ENCODE data around the gene ADRM1. TPM values are rescaled to one million over a fixed set of nuclear protein-coding genes. Genes with fewer than 3 reads are reported as not detected.

Gene ADRM1
- total RNA-seq, 1 experiment from 2014 or later: 173 TPM

GRCh38 chr20:62309198-62309944 is 6.6 kb downstream of the ADRM1 start:
- Histone ChIP-seq H3K9me3 (ENCODE audit: insufficient read depth, low read depth) (no peaks in the 10 kb centered on the region), H3F3A (ENCODE audit: insufficient read depth, low read depth) (peaks cover 83% of the 10 kb centered on the region), H3K27ac (no peak overlapping the region), H3K4me1 (replicated peaks; ENCODE audit: insufficient read depth) (peaks cover 16% of the 10 kb centered on the region), H4K20me1 (ENCODE audit: insufficient read depth) (peaks cover 90% of the 10 kb centered on the region), H2AFZ (no peak overlapping the region), H3K9me2 (ENCODE audit: insufficient read depth) (no peaks in the 10 kb centered on the region), H3K4me3 (no peak overlapping the region), H3K36me3 (ENCODE audit: low read depth) (peaks cover 24% of the 10 kb centered on the region), H3K27me3 (ENCODE audit: insufficient read depth, low read depth) (no peaks in the 10 kb centered on the region), H3K79me2 (ENCODE audit: low read depth) (peaks cover 44% of the 10 kb centered on the region), H3K4me2 (no peak overlapping the region)
- POLR2A ChIA-PET (ENCODE audit: unreplicated experiment): no interaction called here
- no peak for DNase-seq
- TSS peak; percentile 16 for BruUV-seq (replicated peaks)
- intact Hi-C loops (cut with micrococcal nuclease; ENCODE audit: unreplicated experiment): no loop called here
- CTCF ChIA-PET: no interaction called here
- TF ChIP-seq, protein P1, sequence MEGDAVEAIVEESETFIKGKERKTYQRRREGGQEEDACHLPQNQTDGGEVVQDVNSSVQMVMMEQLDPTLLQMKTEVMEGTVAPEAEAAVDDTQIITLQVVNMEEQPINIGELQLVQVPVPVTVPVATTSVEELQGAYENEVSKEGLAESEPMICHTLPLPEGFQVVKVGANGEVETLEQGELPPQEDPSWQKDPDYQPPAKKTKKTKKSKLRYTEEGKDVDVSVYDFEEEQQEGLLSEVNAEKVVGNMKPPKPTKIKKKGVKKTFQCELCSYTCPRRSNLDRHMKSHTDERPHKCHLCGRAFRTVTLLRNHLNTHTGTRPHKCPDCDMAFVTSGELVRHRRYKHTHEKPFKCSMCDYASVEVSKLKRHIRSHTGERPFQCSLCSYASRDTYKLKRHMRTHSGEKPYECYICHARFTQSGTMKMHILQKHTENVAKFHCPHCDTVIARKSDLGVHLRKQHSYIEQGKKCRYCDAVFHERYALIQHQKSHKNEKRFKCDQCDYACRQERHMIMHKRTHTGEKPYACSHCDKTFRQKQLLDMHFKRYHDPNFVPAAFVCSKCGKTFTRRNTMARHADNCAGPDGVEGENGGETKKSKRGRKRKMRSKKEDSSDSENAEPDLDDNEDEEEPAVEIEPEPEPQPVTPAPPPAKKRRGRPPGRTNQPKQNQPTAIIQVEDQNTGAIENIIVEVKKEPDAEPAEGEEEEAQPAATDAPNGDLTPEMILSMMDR (conservative IDR thresholded peaks at IDR 0.05): no peak
- no peak for TF ChIP-seq EZH2 (IDR thresholded peaks at IDR 0.05; ENCODE audit: low read depth)

DNA sequence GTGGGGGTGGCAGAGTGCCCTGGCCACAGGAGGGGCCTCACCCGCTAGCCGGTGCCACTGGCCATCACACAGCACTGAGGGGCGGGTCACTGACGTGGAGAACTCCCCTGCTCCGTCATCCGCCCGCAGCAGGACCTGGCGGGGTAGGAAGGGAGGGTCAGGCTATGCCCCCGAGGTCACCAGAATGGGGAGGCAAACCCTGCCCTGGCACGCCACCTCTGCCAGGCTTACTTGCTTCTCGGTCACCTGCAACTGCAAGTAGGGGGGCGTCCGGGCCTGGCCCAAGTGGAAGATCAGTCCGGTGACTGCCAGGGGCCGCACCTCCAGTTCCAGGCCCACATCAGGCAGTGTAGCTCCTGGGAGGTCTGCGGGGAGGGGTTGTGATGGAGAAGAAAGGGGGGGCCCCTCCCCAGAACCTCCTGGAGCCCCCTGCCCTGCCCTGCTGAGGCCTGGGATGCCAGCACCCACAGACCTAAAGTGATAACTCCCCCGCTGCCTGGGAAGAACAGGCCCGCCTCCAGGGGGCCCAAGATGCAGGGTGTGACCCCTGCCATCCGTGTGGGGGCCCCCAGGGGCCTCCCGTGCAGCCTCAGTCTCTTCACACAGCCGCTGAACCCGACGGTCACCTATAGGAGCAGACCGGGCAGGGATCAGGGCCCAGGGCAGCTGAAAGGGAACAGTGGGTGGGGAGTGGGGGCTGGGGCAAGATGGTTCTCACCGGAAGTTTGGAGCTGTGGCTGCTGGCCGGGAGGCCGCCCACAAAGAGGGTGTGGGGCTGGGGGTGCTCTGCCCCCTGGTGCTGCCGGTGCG is 7.4 kb downstream of the ADRM1 start:
- no TSS peak for BruUV-seq (replicated peaks)

GRCh38 chr20:62310757-62311121 is 7.9 kb downstream of the ADRM1 start:
- H3K27ac ChIP-seq: no peak overlapping the region
- no TSS peak for BruUV-seq (replicated peaks)
- CTCF ChIA-PET: no interaction called here
- H2AFZ ChIP-seq: no peak overlapping the region
- H3F3A ChIP-seq (ENCODE audit: insufficient read depth, low read depth): peaks cover 83% of the 10 kb centered on the region
- H3K4me2 ChIP-seq: no peak overlapping the region
- POLR2A ChIA-PET (ENCODE audit: unreplicated experiment): no interaction called here
- peaks cover 36% of the 10 kb centered on the region for H3K79me2 ChIP-seq (ENCODE audit: low read depth)
- H3K36me3 ChIP-seq (ENCODE audit: low read depth): peaks cover 30% of the 10 kb centered on the region
- H4K20me1 ChIP-seq (ENCODE audit: insufficient read depth): peaks cover 90% of the 10 kb centered on the region
- H3K4me3 ChIP-seq: no peak overlapping the region
- no peak for DNase-seq
- no peaks in the 10 kb centered on the region for H3K9me2 ChIP-seq (ENCODE audit: insufficient read depth)
- intact Hi-C loops (cut with micrococcal nuclease; ENCODE audit: unreplicated experiment): no loop called here
- H3K9me3 ChIP-seq (ENCODE audit: insufficient read depth, low read depth): no peaks in the 10 kb centered on the region
- TF ChIP-seq, protein P1 (conservative IDR thresholded peaks at IDR 0.05): no peak
- H3K4me1 ChIP-seq (replicated peaks; ENCODE audit: insufficient read depth): peaks cover 3% of the 10 kb centered on the region
- no peaks in the 10 kb centered on the region for H3K27me3 ChIP-seq (ENCODE audit: insufficient read depth, low read depth)

More for the DNA sequence above, 7.4 kb downstream of the ADRM1 start:
- no peak for TF ChIP-seq EZH2 (IDR thresholded peaks at IDR 0.05; ENCODE audit: low read depth)
- TF ChIP-seq, protein P1 (conservative IDR thresholded peaks at IDR 0.05): no peak
- peaks cover 90% of the 10 kb centered on the region for H4K20me1 ChIP-seq (ENCODE audit: insufficient read depth)
- intact Hi-C loops (cut with micrococcal nuclease; ENCODE audit: unreplicated experiment): no loop called here
- H3K27ac ChIP-seq: no peak overlapping the region
- H3K4me2 ChIP-seq: no peak overlapping the region
- no peak overlapping the region for H2AFZ ChIP-seq
- peaks cover 83% of the 10 kb centered on the region for H3F3A ChIP-seq (ENCODE audit: insufficient read depth, low read depth)
- no peak for DNase-seq
- H3K9me2 ChIP-seq (ENCODE audit: insufficient read depth): no peaks in the 10 kb centered on the region
- peaks cover 38% of the 10 kb centered on the region for H3K79me2 ChIP-seq (ENCODE audit: low read depth)
- no peaks in the 10 kb centered on the region for H3K27me3 ChIP-seq (ENCODE audit: insufficient read depth, low read depth)
- POLR2A ChIA-PET (ENCODE audit: unreplicated experiment): no interaction called here
- H3K4me3 ChIP-seq: no peak overlapping the region
- no peaks in the 10 kb centered on the region for H3K9me3 ChIP-seq (ENCODE audit: insufficient read depth, low read depth)
- CTCF ChIA-PET: no interaction called here
- peaks cover 28% of the 10 kb centered on the region for H3K36me3 ChIP-seq (ENCODE audit: low read depth)
- H3K4me1 ChIP-seq (replicated peaks; ENCODE audit: insufficient read depth): peaks cover 9% of the 10 kb centered on the region

All from PC-9 (cell line).